ENCODE results near the gene ULK2.
"Not testable (repeated sequence)": the region's sequence is repeated elsewhere in the genome, so short reads cannot be mapped to it uniquely, and the experiment has no call there.

DNA sequence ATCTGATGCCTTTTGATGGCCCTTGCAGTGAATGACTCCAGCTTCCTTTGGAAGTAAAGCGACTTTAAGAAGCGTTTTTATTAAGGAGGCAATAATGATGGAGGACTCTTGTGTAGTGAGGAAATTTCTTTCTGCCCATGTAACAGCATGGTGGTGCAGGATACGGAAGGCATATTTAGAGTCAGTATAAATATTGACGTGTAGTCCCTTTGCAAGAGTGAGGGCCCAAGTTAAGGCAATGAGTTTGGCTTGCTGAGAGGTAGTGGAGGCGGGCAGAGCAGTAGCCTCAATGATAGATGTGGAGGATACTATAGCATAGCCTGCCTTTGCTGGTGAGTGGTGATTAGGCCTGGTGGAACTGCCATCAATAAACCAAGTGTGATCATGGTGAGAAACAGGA, 22.3 kb upstream of the ULK2 start:
- not testable (repeated sequence) for TF ChIP-seq CTCF (IDR thresholded peaks at IDR 0.05); EZH2 (IDR thresholded peaks at IDR 0.05; ENCODE audit: borderline replicate concordance, insufficient read depth, low read depth, low read length, poor library complexity, severe bottlenecking)

Measured in B cell (primary cell).